NB4 (cell line): ENCODE data around the gene ANKRD28.

Experiments
- CTCF ChIP-seq: IDR thresholded peaks from one replicate; pipeline ENCODE4 v1.5.1; 2012; ENCODE audit warnings: low read depth, low read length
- MAX ChIP-seq: IDR thresholded peaks from 2 replicates; pipeline ENCODE4 v1.6.1; 2011; ENCODE audit warnings: low read depth, low read length

GRCh38 chr3:15654891-15655290, 142.9 kb downstream of the ANKRD28 start:
- no peak for TF ChIP-seq MAX
- no peak for TF ChIP-seq CTCF
